IPS-18c (cell line): ENCODE data around the gene RAMP3.

Experiments
- H3K4me3 ChIP-seq: 2 replicates; pipeline ENCODE4 v1.7.0; 2013; ENCODE audit warnings: low read depth, mild to moderate bottlenecking, low read length, moderate library complexity; ENCODE audit not compliant: insufficient read depth
- H3K9me3 ChIP-seq: one replicate; pipeline ENCODE4 v1.6.1; 2013; ENCODE audit warnings: mild to moderate bottlenecking, low read length, moderate library complexity; ENCODE audit not compliant: control insufficient read depth, insufficient read depth

The RAMP3 gene

GRCh38 chr7:45183711-45184210, 26.2 kb downstream of the RAMP3 start:
- Histone ChIP-seq H3K4me3 (no peak overlapping the region), H3K9me3 (no peaks in the 10 kb centered on the region)

- Histone ChIP-seq H3K9me3 (no peaks in the 10 kb centered on the region), H3K4me3 (no peak overlapping the region)
Measured at GRCh38 chr7:45184326-45185027, 26.9 kb downstream of the RAMP3 start.

DNA sequence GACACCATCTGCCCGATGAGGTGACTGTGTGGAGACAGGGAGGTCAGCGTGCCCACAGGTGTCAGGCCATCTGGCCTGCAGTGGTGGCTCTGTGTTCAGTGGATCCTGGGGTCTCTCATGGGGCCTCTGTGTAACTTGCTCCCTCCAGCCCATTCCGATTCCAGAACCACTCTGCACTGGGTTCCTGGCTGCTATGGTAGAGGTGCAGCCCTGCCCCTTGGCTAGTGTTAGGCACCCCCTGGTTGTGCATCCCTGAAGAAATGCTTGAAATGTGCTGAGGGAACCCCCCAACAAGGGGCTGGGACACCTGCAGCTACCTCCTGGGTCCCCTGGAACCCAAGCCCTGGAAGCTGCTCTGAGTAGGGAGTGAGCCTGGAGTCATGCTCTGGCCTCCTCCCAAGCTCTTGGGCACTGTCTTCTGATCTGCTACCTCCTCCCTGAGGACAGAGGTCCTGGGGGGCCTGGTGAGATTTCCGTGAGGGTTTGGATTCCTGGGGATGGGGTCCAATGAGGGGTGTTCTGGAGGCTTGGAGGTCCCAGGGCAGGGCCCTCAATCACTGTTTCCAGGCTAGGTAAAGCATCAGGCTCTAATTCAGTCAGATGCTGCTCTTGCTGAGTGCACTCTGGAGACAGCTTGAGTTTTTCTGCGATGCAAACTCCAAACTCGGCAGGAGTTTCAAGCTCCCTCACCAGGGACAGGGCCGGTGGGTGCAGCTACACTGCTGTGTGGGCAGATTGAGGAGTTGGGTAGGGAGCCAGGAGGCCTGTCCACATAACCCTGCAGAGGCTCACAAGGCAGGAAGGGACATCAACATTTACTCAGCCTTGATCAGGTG, 27.7 kb downstream of the RAMP3 start:
- H3K4me3 ChIP-seq: no peak overlapping the region
- H3K9me3 ChIP-seq: no peaks in the 10 kb centered on the region

DNA sequence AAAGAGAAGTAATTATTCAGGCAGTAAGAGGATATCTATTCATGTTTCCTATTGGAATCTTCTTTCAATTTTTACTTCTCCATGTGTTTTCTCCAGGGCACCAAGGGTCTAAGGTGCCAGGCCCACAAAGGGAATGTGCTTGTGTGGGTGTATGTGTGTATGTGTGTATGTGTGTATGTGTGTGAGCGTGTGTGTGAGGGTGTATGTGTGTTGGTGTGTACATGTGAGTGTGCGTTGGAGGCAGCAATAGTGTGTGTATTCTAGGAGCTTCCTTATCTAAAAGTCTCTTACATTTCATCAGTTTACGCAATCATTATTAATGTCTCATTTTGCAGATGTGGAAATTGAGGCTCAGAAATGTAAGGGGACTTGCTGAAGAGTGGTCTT, 28.3 kb downstream of the RAMP3 start:
- no peaks in the 10 kb centered on the region for H3K9me3 ChIP-seq
- H3K4me3 ChIP-seq: no peak overlapping the region

DNA sequence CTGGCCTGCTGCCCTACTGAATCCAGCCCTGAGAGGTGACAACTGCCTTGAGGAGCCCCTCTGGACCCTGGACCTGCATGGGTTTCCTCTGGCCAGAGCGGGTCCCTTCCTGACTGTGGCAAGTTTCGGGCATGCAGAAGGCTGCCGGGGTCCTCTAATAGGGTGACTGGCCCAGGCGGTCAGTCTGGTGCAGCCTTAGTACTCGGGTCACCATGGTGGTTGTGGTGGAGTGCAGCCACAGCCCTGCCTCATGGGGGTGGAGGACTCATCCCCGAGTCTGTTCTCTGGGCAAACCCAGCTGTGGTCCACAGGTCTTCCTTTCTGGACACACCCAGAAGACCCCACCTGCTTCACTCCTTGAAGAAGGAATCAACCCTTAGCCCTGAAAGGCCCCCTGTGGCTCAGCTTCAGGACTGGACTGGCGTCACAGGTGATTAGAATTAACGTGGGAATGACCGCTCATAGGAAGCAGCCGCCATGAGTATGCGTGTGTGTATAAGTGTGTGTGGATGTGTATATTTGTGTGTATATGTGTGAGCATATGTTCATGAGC, 28.7 kb downstream of the RAMP3 start:
- H3K9me3 ChIP-seq: no peaks in the 10 kb centered on the region
- no peak overlapping the region for H3K4me3 ChIP-seq

- Histone ChIP-seq H3K9me3 (no peaks in the 10 kb centered on the region), H3K4me3 (no peak overlapping the region)
Measured at GRCh38 chr7:45187089-45187945, 29.7 kb downstream of the RAMP3 start.

DNA sequence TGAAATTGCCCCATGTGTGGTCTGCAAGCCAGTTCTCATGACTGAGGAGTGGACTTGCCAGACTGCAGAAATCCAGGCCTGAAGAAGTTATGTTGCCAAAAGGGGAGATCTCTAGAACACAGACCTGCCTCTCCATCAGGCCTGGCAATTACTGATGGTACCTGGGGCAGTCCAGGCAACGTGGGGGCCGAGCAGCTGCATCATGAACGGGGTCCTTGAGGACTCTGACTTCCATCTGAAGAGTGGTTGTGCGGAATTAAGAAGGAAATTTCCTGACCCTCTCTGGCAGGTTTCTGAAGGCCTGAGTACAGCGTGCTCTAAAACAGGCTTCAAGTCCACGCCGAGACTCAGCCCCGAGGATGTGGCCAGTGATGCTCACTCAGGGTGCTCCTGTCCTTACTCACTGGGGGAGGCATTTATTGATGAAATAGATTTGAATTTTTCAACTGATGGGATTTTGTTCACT, 30.4 kb downstream of the RAMP3 start:
- no peaks in the 10 kb centered on the region for H3K9me3 ChIP-seq
- H3K4me3 ChIP-seq: no peak overlapping the region

GRCh38 chr7:45188736-45189135, 31.1 kb downstream of the RAMP3 start:
- Histone ChIP-seq H3K9me3 (no peaks in the 10 kb centered on the region), H3K4me3 (no peak overlapping the region)

- no peak overlapping the region for H3K4me3 ChIP-seq
- no peaks in the 10 kb centered on the region for H3K9me3 ChIP-seq
Measured at GRCh38 chr7:45189151-45189970, 31.8 kb downstream of the RAMP3 start.

- Histone ChIP-seq H3K9me3 (no peaks in the 10 kb centered on the region), H3K4me3 (no peak overlapping the region)
Measured at GRCh38 chr7:45190406-45191165, 33.0 kb downstream of the RAMP3 start.

- H3K9me3 ChIP-seq: no peaks in the 10 kb centered on the region
- no peak overlapping the region for H3K4me3 ChIP-seq
Measured at GRCh38 chr7:45191396-45191795, 33.8 kb downstream of the RAMP3 start.

GRCh38 chr7:45192621-45193041, 35.0 kb downstream of the RAMP3 start:
- Histone ChIP-seq H3K4me3 (no peak overlapping the region), H3K9me3 (no peaks in the 10 kb centered on the region)

GRCh38 chr7:45193828-45194227, 36.2 kb downstream of the RAMP3 start:
- Histone ChIP-seq H3K4me3 (no peak overlapping the region), H3K9me3 (no peaks in the 10 kb centered on the region)

DNA sequence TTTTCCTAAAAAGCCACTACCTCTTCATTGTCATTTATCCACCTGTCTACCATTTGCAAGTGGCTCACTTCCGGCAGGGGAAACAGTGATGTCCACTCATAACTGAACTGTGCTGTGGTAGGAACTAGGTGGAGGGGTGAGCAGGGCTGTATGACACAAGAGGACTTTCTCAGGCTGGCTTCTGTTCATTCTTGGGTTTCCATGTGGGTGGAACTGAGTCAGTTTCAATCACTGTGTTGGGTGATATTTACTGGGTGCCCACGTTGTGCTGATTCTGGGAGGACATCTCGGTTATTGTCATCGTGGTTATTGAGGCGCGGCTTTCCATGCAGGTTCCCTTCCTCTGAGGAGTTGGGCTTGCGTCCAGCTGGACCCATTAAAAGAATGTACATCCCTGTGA, 38.8 kb downstream of the RAMP3 start:
- H3K4me3 ChIP-seq: no peak overlapping the region
- no peaks in the 10 kb centered on the region for H3K9me3 ChIP-seq

GRCh38 chr7:45197461-45197860, 39.9 kb downstream of the RAMP3 start:
- Histone ChIP-seq H3K9me3 (no peaks in the 10 kb centered on the region), H3K4me3 (no peak overlapping the region)

- Histone ChIP-seq H3K9me3 (no peaks in the 10 kb centered on the region), H3K4me3 (no peak overlapping the region)
Measured at GRCh38 chr7:45198986-45199385, 41.4 kb downstream of the RAMP3 start.
